HepG2 (cell line): ENCODE measurements around the gene IL17RB. TPM values are rescaled to one million over a fixed set of nuclear protein-coding genes. Genes with fewer than 3 reads are reported as not detected.

Source experiments
- AKAP8 ChIP-seq: sonication (generic); formaldehyde crosslinking; IDR thresholded peaks from 2 replicates; pipeline ENCODE4 v1.5.1; 2020; ENCODE audit warnings: mild to moderate bottlenecking, missing genetic modification reagents
- ATM ChIP-seq: fragments of 450-650 bp; IDR thresholded peaks from 2 replicates; pipeline ENCODE4 v1.7.1; 2017; ENCODE audit warnings: mild to moderate bottlenecking, borderline replicate concordance
- BORCS8-MEF2B ChIP-seq: sonication (generic); formaldehyde crosslinking; IDR thresholded peaks from 2 replicates; pipeline ENCODE4 v1.8.0; 2022; ENCODE audit warnings: mild to moderate bottlenecking, missing genetic modification reagents
- CBX1 ChIP-seq: IDR thresholded peaks from one replicate; pipeline ENCODE4 v1.6.1; 2016; ENCODE audit warnings: antibody characterized with exemption, low read depth
- DNMT3B ChIP-seq: conservative IDR thresholded peaks from 2 replicates; pipeline ENCODE4 v1.6.1; 2016; ENCODE audit warnings: missing biosample characterization, control low read depth
- FOXK1 ChIP-seq: sonication (generic); formaldehyde crosslinking; IDR thresholded peaks from 2 replicates; pipeline ENCODE4 v1.4.0; 2020; ENCODE audit warnings: low read depth, missing genetic modification reagents, borderline replicate concordance
- JUND ChIP-seq: sonication (generic); formaldehyde crosslinking; IDR thresholded peaks from 2 replicates; pipeline ENCODE4 v1.8.0; 2022; ENCODE audit warnings: mild to moderate bottlenecking, missing genetic modification reagents
- KLF9 ChIP-seq: IDR thresholded peaks from 2 replicates; pipeline ENCODE4 v1.6.1; 2016; ENCODE audit warnings: low read depth
- MAF1 ChIP-seq: sonication (generic); formaldehyde crosslinking; IDR thresholded peaks from 2 replicates; pipeline ENCODE4 v1.5.0; 2020; ENCODE audit warnings: missing genetic modification reagents, borderline replicate concordance
- MIER3 ChIP-seq: IDR thresholded peaks from 2 replicates; pipeline ENCODE4 v1.6.1; 2016; ENCODE audit warnings: missing compliant biosample characterization, borderline replicate concordance
- MTF2 ChIP-seq: sonication (generic); formaldehyde crosslinking; IDR thresholded peaks from 2 replicates; pipeline ENCODE4 v1.5.0; 2020; ENCODE audit warnings: missing genetic modification reagents, borderline replicate concordance
- NFIC ChIP-seq: IDR thresholded peaks from 2 replicates; pipeline ENCODE4 v1.6.1; 2012; ENCODE audit warnings: mild to moderate bottlenecking, low read length, inconsistent platforms
- NRL ChIP-seq: sonication (generic); formaldehyde crosslinking; IDR thresholded peaks from 2 replicates; pipeline ENCODE4 v1.5.0; 2020; ENCODE audit warnings: missing genetic modification reagents, mild to moderate bottlenecking, moderate library complexity, borderline replicate concordance
- POLR2A ChIP-seq, 2 experiments: IDR thresholded peaks; 2 replicates each; pipeline ENCODE4 v1.6.1; 2011; ENCODE audit warnings: low read depth in 2 of 2, low read length in 2 of 2, mild to moderate bottlenecking in 1 of 2, moderate library complexity in 1 of 2; ENCODE audit not compliant: insufficient read depth in 1 of 2
- SAFB2 ChIP-seq: sonication (generic); formaldehyde crosslinking; IDR thresholded peaks from 2 replicates; pipeline ENCODE4 v1.5.1; 2020; ENCODE audit warnings: missing genetic modification reagents, low read depth, mild to moderate bottlenecking, borderline replicate concordance
- SIX4 ChIP-seq: sonication (generic); formaldehyde crosslinking; IDR thresholded peaks from 2 replicates; pipeline ENCODE4 v1.4.0; 2020; ENCODE audit warnings: missing genetic modification reagents
- SKI ChIP-seq: fragments of 450-650 bp; IDR thresholded peaks from one replicate; pipeline ENCODE4 v1.6.1; 2018; ENCODE audit warnings: mild to moderate bottlenecking; ENCODE audit not compliant: partially characterized antibody
- SMARCC2 ChIP-seq: fragments of 450-650 bp; IDR thresholded peaks from 2 replicates; pipeline ENCODE4 v1.6.1; 2017; ENCODE audit warnings: antibody characterized with exemption, mild to moderate bottlenecking
- SRSF1 ChIP-seq: fragments of 200-400 bp; formaldehyde crosslinking; optimal IDR thresholded peaks from 2 replicates; pipeline ENCODE3; 2017; ENCODE audit warnings: mild to moderate bottlenecking, low read depth, low read length, moderate library complexity
- TSC22D2 ChIP-seq: sonication (generic); formaldehyde crosslinking; IDR thresholded peaks from 2 replicates; pipeline ENCODE4 v1.5.1; 2020; ENCODE audit warnings: missing genetic modification reagents, mild to moderate bottlenecking, borderline replicate concordance
- WIZ ChIP-seq: sonication (generic); formaldehyde crosslinking; IDR thresholded peaks from 2 replicates; pipeline ENCODE4 v1.5.1; 2020; ENCODE audit warnings: mild to moderate bottlenecking, missing genetic modification reagents
- ZC3H13 ChIP-seq: sonication (generic); formaldehyde crosslinking; IDR thresholded peaks from 2 replicates; pipeline ENCODE4 v1.8.1; 2023; ENCODE audit warnings: mild to moderate bottlenecking, missing genetic modification reagents, moderate library complexity
- ZFP37 ChIP-seq: sonication (generic); formaldehyde crosslinking; IDR thresholded peaks from 2 replicates; pipeline ENCODE4 v1.4.0; 2020; ENCODE audit warnings: missing genetic modification reagents, borderline replicate concordance
- ZKSCAN8 ChIP-seq: IDR thresholded peaks from 2 replicates; pipeline ENCODE4 v1.6.1; 2016; ENCODE audit warnings: borderline replicate concordance, missing genetic modification reagents, missing compliant biosample characterization
- ZNF296 ChIP-seq: sonication (generic); formaldehyde crosslinking; conservative IDR thresholded peaks from 2 replicates; pipeline ENCODE4 v1.5.0; 2020; ENCODE audit warnings: mild to moderate bottlenecking, missing genetic modification reagents
- ZNF30 ChIP-seq: sonication (generic); formaldehyde crosslinking; IDR thresholded peaks from 2 replicates; pipeline ENCODE4 v1.5.0; 2020; ENCODE audit warnings: mild to moderate bottlenecking, missing genetic modification reagents
- ZNF510 ChIP-seq: sonication (generic); formaldehyde crosslinking; IDR thresholded peaks from 2 replicates; pipeline ENCODE4 v1.4.0; 2020; ENCODE audit warnings: low read depth, mild to moderate bottlenecking, missing genetic modification reagents
- ZNF788 ChIP-seq: sonication (generic); formaldehyde crosslinking; IDR thresholded peaks from 2 replicates; pipeline ENCODE4 v1.5.0; 2020; ENCODE audit warnings: mild to moderate bottlenecking, missing genetic modification reagents, borderline replicate concordance
- ZNF83 ChIP-seq: sonication (generic); formaldehyde crosslinking; IDR thresholded peaks from 2 replicates; pipeline ENCODE4 v1.4.0; 2020; ENCODE audit warnings: missing genetic modification reagents, mild to moderate bottlenecking, borderline replicate concordance
- ZSCAN21 ChIP-seq: sonication (generic); formaldehyde crosslinking; IDR thresholded peaks from 2 replicates; pipeline ENCODE4 v1.8.0; 2022; ENCODE audit warnings: mild to moderate bottlenecking, missing genetic modification reagents, moderate library complexity, borderline replicate concordance
- polyA plus RNA-seq, 8 experiments: library from polyadenylated mRNA; depleted of rRNA in 3 of 8; stranded (reverse) in 7 of 8; unstranded in 1 of 8; fragments of >200 nt; fragmentation: Illumina TruSeq in 4 of 8; extraction: Trizol in 4 of 8; gene quantifications; 2 replicates each; pipeline versions ENCODE4 v1.2.1 to v1.2.3, GENCODE V29; 2011 to 2016; ENCODE audit warnings: low read depth in 4 of 8, missing spikeins in 1 of 8, mixed read lengths in 1 of 8; ENCODE audit not compliant: insufficient read depth in 1 of 8
- total RNA-seq, 5 experiments: library from RNA; depleted of rRNA; stranded (reverse); fragments of >200 nt; fragmentation: Illumina TruSeq; extraction: Trizol; gene quantifications; 2 replicates each; pipeline ENCODE4 v1.2.3, GENCODE V29; 2016; ENCODE audit warnings: low read depth in 1 of 5
- TF ChIP-seq, protein P1 (sequence below): sonication (generic); formaldehyde crosslinking; IDR thresholded peaks from 2 replicates; pipeline ENCODE4 v1.4.0; 2020; ENCODE audit warnings: missing genetic modification reagents
- TF ChIP-seq, protein P2 (sequence below): IDR thresholded peaks from 2 replicates; pipeline ENCODE4 v1.6.1; 2012; ENCODE audit warnings: inconsistent platforms

The IL17RB gene
- total and polyA plus RNA-seq, 2 of the 13 experiments (the other 11 are each of a cell fraction or from before 2014, with no cell fraction given), result 130 to 190 TPM

DNA sequence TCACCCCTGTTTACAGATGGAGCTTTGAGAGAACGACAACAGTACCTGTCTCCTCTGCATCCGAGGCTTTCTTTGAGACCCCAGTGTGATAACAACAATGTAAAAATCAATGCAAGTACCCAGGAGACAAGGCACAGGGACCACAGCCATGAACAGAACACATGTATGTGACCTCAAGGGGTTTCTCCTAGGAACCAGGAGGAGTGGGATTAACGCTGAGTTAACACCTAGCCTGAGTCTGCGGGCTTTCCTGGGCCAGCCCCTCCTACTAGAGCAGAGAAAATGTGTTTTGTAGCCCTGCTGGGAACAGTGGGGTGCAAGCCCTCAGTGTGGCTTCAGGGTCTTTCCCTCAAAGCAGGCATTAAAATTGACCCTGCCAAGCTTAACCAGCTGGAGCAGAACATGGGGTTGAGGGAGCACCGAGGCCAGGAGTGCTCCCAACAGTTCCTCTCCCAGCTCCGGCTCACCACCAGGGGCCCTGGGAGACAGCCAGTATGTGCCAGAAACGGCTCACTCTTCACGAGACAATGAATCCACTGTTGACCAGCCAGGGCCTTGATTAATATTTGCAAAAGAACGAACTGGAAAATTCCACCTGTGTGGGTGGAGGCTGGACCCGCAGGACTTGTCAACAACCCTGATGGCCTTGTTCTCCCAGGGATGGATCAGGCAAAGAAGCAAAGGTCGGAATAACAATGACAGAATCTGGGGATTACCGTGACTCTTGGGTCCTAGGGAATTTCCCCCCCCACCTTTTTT is 3.8 kb upstream of the IL17RB start (continued):
- no peak for TF ChIP-seq MTF2
- TF ChIP-seq SKI, result peak; percentile 70
- 0 out of 2 replicates have a peak, but pooled peaks have one; percentile 0 for TF ChIP-seq KLF9 (CRISPR knock-in tag)
- TF ChIP-seq WIZ, result no peak
- no peak; the same call in 1 of the 2 replicates for TF ChIP-seq ZC3H13 (CRISPR knock-in tag)
- no peak for TF ChIP-seq DNMT3B
- peak; percentile 40; the same call in 1 of the 2 replicates for TF ChIP-seq SAFB2
- TF ChIP-seq MIER3 (CRISPR knock-in tag), result 0 out of 2 replicates have a peak, but pooled peaks have one; percentile 15
- no peak for TF ChIP-seq ZNF510
- no peak for TF ChIP-seq TSC22D2
- TF ChIP-seq ZFP37 (CRISPR knock-in tag), result 0 out of 2 replicates have a peak, but pooled peaks have one; percentile 85
- no peak for TF ChIP-seq JUND (CRISPR knock-in tag)
- no peak for TF ChIP-seq ZNF83
- TF ChIP-seq NRL (CRISPR knock-in tag), result no peak
- peak; percentile 87; the same call in 1 of the 2 replicates for TF ChIP-seq NFIC
- 0 out of 2 replicates have a peak, but pooled peaks have one; percentile 54 for TF ChIP-seq MAF1
- TF ChIP-seq ZSCAN21, result no peak
- TF ChIP-seq BORCS8-MEF2B (CRISPR knock-in tag), result peak; percentile 19; the same call in 1 of the 2 replicates
- TF ChIP-seq POLR2A (IDR thresholded peaks at IDR 0.05; ENCODE audit: insufficient read depth in 1 of 2, low read depth in 2 of 2, low read length in 2 of 2), result peak in 1 of 2 experiments; percentile 45; a peak in 2 of 4 replicates
- peak; percentile 54 for TF ChIP-seq CBX1
- TF ChIP-seq, protein P1, sequence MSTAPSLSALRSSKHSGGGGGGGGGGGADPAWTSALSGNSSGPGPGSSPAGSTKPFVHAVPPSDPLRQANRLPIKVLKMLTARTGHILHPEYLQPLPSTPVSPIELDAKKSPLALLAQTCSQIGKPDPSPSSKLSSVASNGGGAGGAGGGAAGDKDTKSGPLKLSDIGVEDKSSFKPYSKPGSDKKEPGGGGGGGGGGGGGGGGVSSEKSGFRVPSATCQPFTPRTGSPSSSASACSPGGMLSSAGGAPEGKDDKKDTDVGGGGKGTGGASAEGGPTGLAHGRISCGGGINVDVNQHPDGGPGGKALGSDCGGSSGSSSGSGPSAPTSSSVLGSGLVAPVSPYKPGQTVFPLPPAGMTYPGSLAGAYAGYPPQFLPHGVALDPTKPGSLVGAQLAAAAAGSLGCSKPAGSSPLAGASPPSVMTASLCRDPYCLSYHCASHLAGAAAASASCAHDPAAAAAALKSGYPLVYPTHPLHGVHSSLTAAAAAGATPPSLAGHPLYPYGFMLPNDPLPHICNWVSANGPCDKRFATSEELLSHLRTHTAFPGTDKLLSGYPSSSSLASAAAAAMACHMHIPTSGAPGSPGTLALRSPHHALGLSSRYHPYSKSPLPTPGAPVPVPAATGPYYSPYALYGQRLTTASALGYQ, result peak; percentile 78; the same call in 1 of the 2 replicates
- 0 out of 2 replicates have a peak, but pooled peaks have one; percentile 9 for TF ChIP-seq SIX4 (CRISPR knock-in tag)
- TF ChIP-seq SRSF1, result peak; percentile 12
- peak; percentile 91 for TF ChIP-seq FOXK1 (CRISPR knock-in tag)
- no peak for TF ChIP-seq ZNF30
- no peak for TF ChIP-seq SMARCC2
- TF ChIP-seq ZKSCAN8 (CRISPR knock-in tag), result peak; percentile 71
- peak; percentile 91 for TF ChIP-seq AKAP8 (CRISPR knock-in tag)
- TF ChIP-seq ZNF788, result peak; percentile 81
- TF ChIP-seq ATM, result no peak
- TF ChIP-seq, protein P2, sequence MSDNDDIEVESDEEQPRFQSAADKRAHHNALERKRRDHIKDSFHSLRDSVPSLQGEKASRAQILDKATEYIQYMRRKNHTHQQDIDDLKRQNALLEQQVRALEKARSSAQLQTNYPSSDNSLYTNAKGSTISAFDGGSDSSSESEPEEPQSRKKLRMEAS, result peak; percentile 83
- no peak for TF ChIP-seq ZNF296 (CRISPR knock-in tag)
